Astrocyte (in vitro differentiated cells and primary cell): ENCODE measurements around the gene ITPRID2. TPM values are rescaled to one million over a fixed set of nuclear protein-coding genes. Genes with fewer than 3 reads are reported as not detected.

ENCODE experiments used
- DNase-seq: peaks from one replicate; pipeline ENCODE4 v3.0.0-alpha.2; 2010; ENCODE audit warnings: low read depth
- FAIRE-seq: peaks from 2 replicates; lab custom pipeline; 2011; peaks lifted over from hg19 to GRCh38; lab: Jason Lieb, UNC
- H2AFZ ChIP-seq: 2 replicates; pipeline ENCODE4 v1.6.0; 2012; ENCODE audit warnings: low read depth, low read length, inconsistent platforms
- H3K27ac ChIP-seq: 2 replicates; pipeline ENCODE4 v1.5.1; 2011; ENCODE audit warnings: low read depth, low read length, inconsistent platforms
- H3K27me3 ChIP-seq: 2 replicates; pipeline ENCODE4 v1.6.0; 2011; ENCODE audit warnings: low read length, inconsistent platforms; ENCODE audit not compliant: insufficient read depth
- H3K36me3 ChIP-seq: 2 replicates; pipeline ENCODE4 v1.5.1; 2011; ENCODE audit warnings: low read length, inconsistent platforms; ENCODE audit not compliant: insufficient read depth
- H3K4me1 ChIP-seq: 2 replicates; pipeline ENCODE4 v1.5.1; 2011; ENCODE audit warnings: low read length, inconsistent platforms; ENCODE audit not compliant: insufficient read depth
- H3K4me2 ChIP-seq: 2 replicates; pipeline ENCODE4 v1.6.0; 2012; ENCODE audit warnings: low read length, inconsistent platforms
- H3K4me3 ChIP-seq: 2 replicates; pipeline ENCODE4 v1.5.1; 2011; ENCODE audit warnings: low read depth, mild to moderate bottlenecking, low read length, inconsistent platforms; ENCODE audit not compliant: insufficient read depth
- H3K79me2 ChIP-seq: 2 replicates; pipeline ENCODE4 v1.6.0; 2012; ENCODE audit warnings: mild to moderate bottlenecking, low read length, inconsistent platforms; ENCODE audit not compliant: insufficient read depth
- H3K9ac ChIP-seq: 2 replicates; pipeline ENCODE4 v1.6.0; 2012; ENCODE audit warnings: mild to moderate bottlenecking, low read length, inconsistent platforms
- H3K9me3 ChIP-seq: 2 replicates; pipeline ENCODE4 v1.5.1; 2012; ENCODE audit warnings: low read depth, mild to moderate bottlenecking, low read length, inconsistent platforms; ENCODE audit not compliant: insufficient read depth
- H4K20me1 ChIP-seq: 2 replicates; pipeline ENCODE4 v1.6.0; 2012; ENCODE audit warnings: low read length, inconsistent platforms; ENCODE audit not compliant: insufficient read depth
- H3K27ac Mint-ChIP-seq: one replicate; pipeline ENCODE4 v1.8.0; 2021; ENCODE audit warnings: mild to moderate bottlenecking, mixed read lengths; ENCODE audit not compliant: unreplicated experiment
- H3K27me3 Mint-ChIP-seq: one replicate; pipeline ENCODE4 v1.8.0; 2021; ENCODE audit warnings: low read depth, mixed read lengths; ENCODE audit not compliant: unreplicated experiment
- H3K36me3 Mint-ChIP-seq: one replicate; pipeline ENCODE4 v1.8.0; 2021; ENCODE audit warnings: low read depth, mixed read lengths; ENCODE audit not compliant: unreplicated experiment
- H3K4me1 Mint-ChIP-seq: one replicate; pipeline ENCODE4 v1.8.0; 2021; ENCODE audit warnings: low read depth, mixed read lengths; ENCODE audit not compliant: unreplicated experiment
- H3K4me3 Mint-ChIP-seq: one replicate; pipeline ENCODE4 v1.8.0; 2021; ENCODE audit warnings: mild to moderate bottlenecking, moderate library complexity, mixed read lengths; ENCODE audit not compliant: unreplicated experiment
- H3K9me3 Mint-ChIP-seq: one replicate; pipeline ENCODE4 v1.8.0; 2021; ENCODE audit warnings: mild to moderate bottlenecking, mixed read lengths; ENCODE audit not compliant: unreplicated experiment
- CTCF ChIP-seq: IDR thresholded peaks from 2 replicates; pipeline ENCODE4 v1.5.1; 2011; ENCODE audit warnings: low read depth, mild to moderate bottlenecking, inconsistent platforms, low read length, moderate library complexity; ENCODE audit not compliant: insufficient read depth
- EZH2 ChIP-seq: IDR thresholded peaks from 2 replicates; pipeline ENCODE4 v1.6.1; 2012; ENCODE audit warnings: mild to moderate bottlenecking, low read length, inconsistent platforms; ENCODE audit not compliant: insufficient read depth
- total RNA-seq: library from RNA; stranded (reverse); gene quantifications from 2 replicates; pipeline ENCODE4 v1.2.1, GENCODE V29; 2021

Gene ITPRID2
- total RNA-seq, 1 donor from 2014 or later: 272 TPM

- H3K27ac ChIP-seq: no peak overlapping the region
- no peaks in the 10 kb centered on the region for H3K9me3 ChIP-seq
- H4K20me1 ChIP-seq: no peaks in the 10 kb centered on the region
- Mint-ChIP-seq H3K27ac (no peak overlapping the region), H3K9me3 (no peaks in the 10 kb centered on the region), H3K36me3 (no peaks in the 10 kb centered on the region), H3K27me3 (no peaks in the 10 kb centered on the region), H3K4me3 (no peak overlapping the region), H3K4me1 (peaks cover 9% of the 10 kb centered on the region)
- no peaks in the 10 kb centered on the region for H3K79me2 ChIP-seq
- H3K4me3 ChIP-seq: no peak overlapping the region
- no peak overlapping the region for H2AFZ ChIP-seq
- H3K4me2 ChIP-seq: no peak overlapping the region
- FAIRE-seq (no peak), DNase-seq (no peak)
- no peaks in the 10 kb centered on the region for H3K4me1 ChIP-seq
- no peaks in the 10 kb centered on the region for H3K36me3 ChIP-seq
- no peaks in the 10 kb centered on the region for H3K27me3 ChIP-seq
- TF ChIP-seq EZH2 (no peak), CTCF (no peak)
- H3K9ac ChIP-seq: no peak overlapping the region
Observed at GRCh38 chr2:181846399-181847197, 44.9 kb upstream of the ITPRID2 start.

GRCh38 chr2:181847198-181847556 lies 44.4 kb upstream of the ITPRID2 start:
- H3K4me1 Mint-ChIP-seq: peaks cover 9% of the 10 kb centered on the region
- no peak overlapping the region for H3K4me2 ChIP-seq
- H3K4me3 Mint-ChIP-seq: no peak overlapping the region
- H3K9me3 ChIP-seq: no peaks in the 10 kb centered on the region
- no peaks in the 10 kb centered on the region for H3K36me3 Mint-ChIP-seq
- H3K27ac ChIP-seq: no peak overlapping the region
- H3K27me3 Mint-ChIP-seq: no peaks in the 10 kb centered on the region
- H2AFZ ChIP-seq: no peak overlapping the region
- H3K4me1 ChIP-seq: no peaks in the 10 kb centered on the region
- FAIRE-seq (no peak), DNase-seq (no peak)
- H4K20me1 ChIP-seq: no peaks in the 10 kb centered on the region
- TF ChIP-seq CTCF: no peak
- TF ChIP-seq EZH2: no peak
- H3K36me3 ChIP-seq: no peaks in the 10 kb centered on the region
- H3K27me3 ChIP-seq: no peaks in the 10 kb centered on the region
- H3K27ac Mint-ChIP-seq: no peak overlapping the region
- no peaks in the 10 kb centered on the region for H3K9me3 Mint-ChIP-seq
- H3K79me2 ChIP-seq: no peaks in the 10 kb centered on the region
- H3K9ac ChIP-seq: no peak overlapping the region
- H3K4me3 ChIP-seq: no peak overlapping the region

- TF ChIP-seq EZH2 (no peak), CTCF (no peak)
- Mint-ChIP-seq H3K36me3 (no peaks in the 10 kb centered on the region), H3K27me3 (no peaks in the 10 kb centered on the region), H3K27ac (no peak overlapping the region), H3K4me1 (peaks cover 9% of the 10 kb centered on the region), H3K9me3 (no peaks in the 10 kb centered on the region), H3K4me3 (no peak overlapping the region)
- H3K4me3 ChIP-seq: no peak overlapping the region
- no peak overlapping the region for H2AFZ ChIP-seq
- no peak overlapping the region for H3K9ac ChIP-seq
- DNase-seq (no peak), FAIRE-seq (no peak)
- H3K27ac ChIP-seq: no peak overlapping the region
- no peaks in the 10 kb centered on the region for H3K79me2 ChIP-seq
- H3K9me3 ChIP-seq: no peaks in the 10 kb centered on the region
- H4K20me1 ChIP-seq: no peaks in the 10 kb centered on the region
- no peak overlapping the region for H3K4me2 ChIP-seq
- no peaks in the 10 kb centered on the region for H3K4me1 ChIP-seq
- no peaks in the 10 kb centered on the region for H3K36me3 ChIP-seq
- no peaks in the 10 kb centered on the region for H3K27me3 ChIP-seq
Observed at GRCh38 chr2:181847702-181848101, 43.8 kb upstream of the ITPRID2 start.
